ENCODE data around the gene ALK.

The ALK gene

DNA sequence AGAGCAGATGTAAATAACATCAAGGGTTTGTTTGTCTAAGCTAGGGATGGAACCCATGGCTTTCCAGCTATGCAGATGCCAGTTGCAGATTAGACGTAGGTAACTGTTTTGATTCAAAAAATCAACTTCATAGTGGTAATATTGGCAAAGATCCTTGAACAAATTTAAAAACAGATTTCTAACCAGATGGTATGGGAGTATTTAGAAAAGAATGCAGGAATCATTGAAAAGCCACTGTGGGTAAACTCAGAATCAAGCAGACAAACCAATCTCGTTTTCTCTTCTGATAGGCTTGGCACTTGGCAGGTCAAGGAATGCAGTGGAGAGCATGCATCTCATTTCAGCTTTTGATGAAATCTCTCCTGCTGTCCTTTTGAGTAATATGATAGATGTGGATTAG lies 428.7 kb downstream of the ALK start:
- H3K27ac Mint-ChIP-seq, result no peak overlapping the region
- no peaks in the 10 kb centered on the region for H3K36me3 Mint-ChIP-seq
- H3K27me3 Mint-ChIP-seq, result peaks cover 2% of the 10 kb centered on the region
- H3K4me3 Mint-ChIP-seq, result no peak overlapping the region
- no peaks in the 10 kb centered on the region for H3K4me1 Mint-ChIP-seq
- H3K9me3 Mint-ChIP-seq, result no peaks in the 10 kb centered on the region

GRCh38 chr2:29490045-29490444 lies 431.3 kb downstream of the ALK start:
- no peaks in the 10 kb centered on the region for H3K4me1 Mint-ChIP-seq
- no peak overlapping the region for H3K27ac Mint-ChIP-seq
- H3K4me3 Mint-ChIP-seq, result no peak overlapping the region
- H3K36me3 Mint-ChIP-seq, result no peaks in the 10 kb centered on the region
- H3K27me3 Mint-ChIP-seq, result peaks cover 2% of the 10 kb centered on the region
- H3K9me3 Mint-ChIP-seq, result no peaks in the 10 kb centered on the region

- Mint-ChIP-seq H3K4me3 (no peak overlapping the region), H3K36me3 (no peaks in the 10 kb centered on the region), H3K4me1 (no peaks in the 10 kb centered on the region), H3K9me3 (no peaks in the 10 kb centered on the region), H3K27me3 (peaks cover 2% of the 10 kb centered on the region), H3K27ac (no peak overlapping the region)
Measured at GRCh38 chr2:29489568-29489967, 431.8 kb downstream of the ALK start.

- no peaks in the 10 kb centered on the region for H3K36me3 Mint-ChIP-seq
- no peaks in the 10 kb centered on the region for H3K9me3 Mint-ChIP-seq
- H3K4me1 Mint-ChIP-seq, result no peaks in the 10 kb centered on the region
- no peak overlapping the region for H3K4me3 Mint-ChIP-seq
- peaks cover 2% of the 10 kb centered on the region for H3K27me3 Mint-ChIP-seq
- no peak overlapping the region for H3K27ac Mint-ChIP-seq
Measured at GRCh38 chr2:29487967-29488555, 433.3 kb downstream of the ALK start.

DNA sequence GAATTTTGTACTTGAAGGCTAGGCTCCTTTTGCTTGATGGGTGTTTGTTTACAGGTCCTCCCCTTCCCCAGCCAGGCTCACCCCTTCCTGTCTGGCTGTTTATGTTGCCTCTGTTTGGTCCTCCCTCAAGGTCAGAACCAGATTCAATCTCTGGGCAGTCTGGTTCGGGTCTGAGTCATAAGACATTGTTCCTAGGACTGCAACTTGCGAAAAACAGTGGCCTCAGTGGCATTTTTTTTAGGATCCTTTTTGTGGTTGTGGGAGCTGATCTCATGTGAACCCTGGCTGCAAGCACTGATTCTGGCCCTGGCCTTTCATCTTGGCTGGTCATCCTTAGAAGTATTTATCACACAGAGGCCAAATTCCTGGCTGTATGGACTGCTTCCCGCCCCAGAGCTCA lies 435.8 kb downstream of the ALK start:
- Mint-ChIP-seq H3K36me3 (no peaks in the 10 kb centered on the region), H3K27ac (no peak overlapping the region)

GRCh38 chr2:29485117-29485516 lies 436.3 kb downstream of the ALK start:
- H3K4me3 Mint-ChIP-seq, result no peak overlapping the region
- H3K27ac Mint-ChIP-seq, result no peak overlapping the region
- H3K36me3 Mint-ChIP-seq, result no peaks in the 10 kb centered on the region
- no peaks in the 10 kb centered on the region for H3K9me3 Mint-ChIP-seq
- H3K4me1 Mint-ChIP-seq, result no peaks in the 10 kb centered on the region
- H3K27me3 Mint-ChIP-seq, result peaks cover 3% of the 10 kb centered on the region

More for the DNA sequence above, 435.8 kb downstream of the ALK start:
- H3K9me3 Mint-ChIP-seq, result no peaks in the 10 kb centered on the region
- H3K4me3 Mint-ChIP-seq, result no peak overlapping the region
- no peaks in the 10 kb centered on the region for H3K4me1 Mint-ChIP-seq
- peaks cover 3% of the 10 kb centered on the region for H3K27me3 Mint-ChIP-seq

GRCh38 chr2:29482867-29483266 lies 438.5 kb downstream of the ALK start:
- H3K9me3 Mint-ChIP-seq, result no peaks in the 10 kb centered on the region
- H3K4me1 Mint-ChIP-seq, result no peaks in the 10 kb centered on the region

DNA sequence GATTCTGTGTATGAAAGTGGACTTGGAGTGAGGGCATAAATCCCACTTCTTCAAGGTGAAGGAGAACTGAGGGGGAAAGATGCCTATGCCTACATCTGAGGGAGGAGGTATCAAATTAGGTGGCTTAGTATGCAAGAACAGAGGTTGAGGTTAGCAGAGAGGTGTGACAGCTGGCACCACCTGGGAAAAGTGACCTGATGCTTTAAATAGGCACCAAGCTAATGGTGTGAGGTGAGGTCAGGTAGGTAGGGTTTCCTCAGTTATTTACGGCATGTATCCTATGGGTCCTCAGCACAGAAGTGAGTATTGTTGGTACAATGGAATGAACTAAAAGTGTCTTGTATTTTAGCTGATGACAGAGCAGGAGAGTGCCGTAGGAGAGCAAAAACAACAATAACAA lies 439.0 kb downstream of the ALK start:
- H3K4me1 Mint-ChIP-seq, result no peaks in the 10 kb centered on the region
- no peak overlapping the region for H3K27ac Mint-ChIP-seq
- H3K9me3 Mint-ChIP-seq, result no peaks in the 10 kb centered on the region
- H3K4me3 Mint-ChIP-seq, result no peak overlapping the region
- no peaks in the 10 kb centered on the region for H3K36me3 Mint-ChIP-seq
- peaks cover 4% of the 10 kb centered on the region for H3K27me3 Mint-ChIP-seq

More at GRCh38 chr2:29482867-29483266, 438.5 kb downstream of the ALK start:
- Mint-ChIP-seq H3K4me3 (no peak overlapping the region), H3K27ac (no peak overlapping the region), H3K27me3 (peaks cover 4% of the 10 kb centered on the region), H3K36me3 (no peaks in the 10 kb centered on the region)

DNA sequence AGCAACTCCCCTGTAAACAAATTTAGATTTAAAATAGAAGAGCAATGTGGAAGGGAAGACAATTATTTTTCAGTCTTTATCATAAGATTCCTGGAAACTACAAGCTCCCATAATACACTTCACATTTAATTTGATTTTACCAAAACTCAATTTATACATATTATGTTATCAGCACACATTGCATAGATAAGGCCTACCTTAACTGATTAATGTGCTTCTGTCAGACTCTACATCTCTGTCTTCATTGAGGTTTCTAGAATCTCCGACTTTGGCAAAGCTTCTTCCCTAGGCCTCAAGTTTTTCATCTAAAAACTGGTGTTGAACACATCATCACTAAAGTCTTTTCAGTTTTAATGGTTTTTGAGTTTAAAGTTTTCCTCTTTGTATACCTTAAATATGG lies 440.1 kb downstream of the ALK start:
- Mint-ChIP-seq H3K36me3 (no peaks in the 10 kb centered on the region), H3K27ac (no peak overlapping the region), H3K4me1 (no peaks in the 10 kb centered on the region), H3K27me3 (peaks cover 6% of the 10 kb centered on the region), H3K9me3 (no peaks in the 10 kb centered on the region), H3K4me3 (no peak overlapping the region)

GRCh38 chr2:29480426-29480825 lies 441.0 kb downstream of the ALK start:
- Mint-ChIP-seq H3K9me3 (no peaks in the 10 kb centered on the region), H3K27ac (no peak overlapping the region), H3K4me3 (no peak overlapping the region), H3K36me3 (no peaks in the 10 kb centered on the region), H3K27me3 (peaks cover 6% of the 10 kb centered on the region), H3K4me1 (no peaks in the 10 kb centered on the region)

DNA sequence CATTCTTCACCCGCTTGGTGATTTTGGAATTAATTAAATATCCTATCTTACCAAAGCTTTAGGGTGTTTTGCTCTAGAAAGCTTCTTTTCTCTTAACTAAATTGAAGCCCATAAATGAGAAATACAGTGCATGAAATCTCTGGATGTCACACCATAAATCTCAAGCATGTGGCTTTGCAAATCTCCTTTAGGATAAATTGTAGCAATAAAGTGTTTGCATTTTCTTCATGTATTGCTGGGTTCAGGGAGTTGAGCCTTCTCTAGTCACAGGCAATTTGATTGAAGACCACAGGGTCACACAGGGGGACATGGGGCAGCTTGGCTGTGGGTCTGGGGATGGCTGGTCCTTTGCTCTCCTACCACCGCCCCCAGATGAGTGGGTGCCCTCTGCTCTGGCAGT lies 442.0 kb downstream of the ALK start:
- Mint-ChIP-seq H3K9me3 (no peaks in the 10 kb centered on the region), H3K27me3 (peaks cover 6% of the 10 kb centered on the region), H3K4me3 (no peak overlapping the region), H3K27ac (no peak overlapping the region), H3K4me1 (no peaks in the 10 kb centered on the region), H3K36me3 (no peaks in the 10 kb centered on the region)

GRCh38 chr2:29478641-29479040 lies 442.7 kb downstream of the ALK start:
- Mint-ChIP-seq H3K27ac (no peak overlapping the region), H3K27me3 (peaks cover 8% of the 10 kb centered on the region), H3K4me1 (no peaks in the 10 kb centered on the region), H3K36me3 (no peaks in the 10 kb centered on the region), H3K9me3 (no peaks in the 10 kb centered on the region), H3K4me3 (no peak overlapping the region)

- H3K36me3 Mint-ChIP-seq, result no peaks in the 10 kb centered on the region
- peaks cover 7% of the 10 kb centered on the region for H3K27me3 Mint-ChIP-seq
- no peaks in the 10 kb centered on the region for H3K9me3 Mint-ChIP-seq
- no peak overlapping the region for H3K27ac Mint-ChIP-seq
- H3K4me1 Mint-ChIP-seq, result no peaks in the 10 kb centered on the region
- no peak overlapping the region for H3K4me3 Mint-ChIP-seq
Measured at GRCh38 chr2:29477186-29477585, 444.2 kb downstream of the ALK start.

DNA sequence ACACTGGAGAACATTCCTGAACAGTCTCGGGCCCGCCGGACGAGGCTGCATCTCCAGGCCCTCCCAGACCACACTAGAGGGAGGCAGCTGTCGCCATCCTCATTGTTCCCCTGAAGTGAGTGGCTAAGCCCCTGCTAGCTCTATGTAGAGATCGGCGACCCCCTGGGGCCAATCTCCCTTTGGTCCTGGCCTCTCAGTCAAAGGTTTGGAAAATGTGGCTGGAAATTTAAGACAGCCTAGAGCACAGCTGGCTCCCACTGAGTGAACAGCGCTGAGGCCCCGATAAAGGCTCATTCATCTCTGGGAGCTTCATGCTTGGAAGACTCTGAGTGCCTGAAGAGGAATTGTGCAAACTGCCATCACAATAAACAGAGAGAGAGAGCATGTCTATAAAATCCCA lies 445.9 kb downstream of the ALK start:
- Mint-ChIP-seq H3K27ac (no peak overlapping the region), H3K27me3 (peaks cover 7% of the 10 kb centered on the region), H3K4me3 (no peak overlapping the region), H3K9me3 (peaks cover under 1% of the 10 kb centered on the region), H3K4me1 (no peaks in the 10 kb centered on the region), H3K36me3 (peaks cover 2% of the 10 kb centered on the region)

DNA sequence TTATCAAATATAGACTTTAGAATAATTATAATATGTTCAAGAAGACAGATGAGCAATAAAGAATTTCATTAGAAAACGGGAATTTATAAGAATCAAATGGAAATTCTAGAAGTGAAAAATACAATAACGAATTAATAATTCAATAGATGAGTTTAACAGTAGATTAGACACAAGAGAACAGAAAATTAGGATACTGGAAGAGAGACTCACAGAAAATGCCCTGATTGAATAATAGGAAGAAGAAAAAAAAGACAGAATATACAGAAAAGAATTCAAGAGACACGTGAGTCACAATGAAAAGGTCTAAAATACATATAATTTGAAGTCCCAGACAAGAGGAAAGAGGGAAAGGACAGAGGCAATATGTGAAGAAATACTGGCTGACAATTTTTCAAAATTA lies 451.4 kb downstream of the ALK start:
- Mint-ChIP-seq H3K4me1 (no peaks in the 10 kb centered on the region), H3K4me3 (no peak overlapping the region), H3K9me3 (peaks cover 17% of the 10 kb centered on the region), H3K27me3 (peaks cover 3% of the 10 kb centered on the region), H3K27ac (no peak overlapping the region), H3K36me3 (peaks cover 5% of the 10 kb centered on the region)

DNA sequence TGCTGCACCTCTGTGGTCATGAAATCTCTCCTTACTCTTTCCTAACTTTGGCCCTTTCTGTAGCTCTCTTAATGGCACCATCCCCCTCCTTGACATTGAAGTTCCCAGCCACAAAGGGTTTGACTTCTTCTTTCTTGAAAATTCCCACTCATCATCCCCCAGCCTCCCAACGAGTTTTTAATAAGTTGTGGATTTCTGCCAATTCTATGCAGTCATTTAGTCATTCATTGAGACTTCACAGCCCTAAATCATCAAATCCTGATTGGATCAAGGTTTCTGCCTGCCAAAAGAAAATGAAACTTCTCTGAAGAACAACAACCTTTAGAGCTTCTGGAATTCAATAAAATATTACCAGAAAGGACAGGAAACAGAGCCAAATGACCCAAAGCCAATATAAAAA lies 451.9 kb downstream of the ALK start:
- H3K4me1 Mint-ChIP-seq, result no peaks in the 10 kb centered on the region
- H3K36me3 Mint-ChIP-seq, result peaks cover 5% of the 10 kb centered on the region

GRCh38 chr2:29463181-29463900 lies 458.0 kb downstream of the ALK start:
- Mint-ChIP-seq H3K27me3 (peaks cover 17% of the 10 kb centered on the region), H3K27ac (no peak overlapping the region), H3K9me3 (no peaks in the 10 kb centered on the region), H3K4me1 (no peaks in the 10 kb centered on the region), H3K36me3 (no peaks in the 10 kb centered on the region), H3K4me3 (no peak overlapping the region)

More for the DNA sequence above, 451.9 kb downstream of the ALK start:
- no peak overlapping the region for H3K27ac Mint-ChIP-seq
- H3K9me3 Mint-ChIP-seq, result peaks cover 17% of the 10 kb centered on the region
- no peak overlapping the region for H3K4me3 Mint-ChIP-seq
- H3K27me3 Mint-ChIP-seq, result peaks cover 7% of the 10 kb centered on the region
